HFF-Myc (cell line): ENCODE measurements around the gene HLA-DOA.

ENCODE experiments used
- DNase-seq: peaks from one replicate; pipeline ENCODE4 v3.0.0-alpha.2; 2011; ENCODE audit warnings: low read depth; ENCODE audit errors: extremely low read depth
- H3K4me3 ChIP-seq: replicated peaks from 2 replicates; pipeline ENCODE4 v1.5.1; 2011; ENCODE audit warnings: low read depth, mild to moderate bottlenecking, control low read depth, low read length
- CTCF ChIP-seq: IDR thresholded peaks from 2 replicates; pipeline ENCODE4 v1.5.1; 2012; ENCODE audit warnings: mild to moderate bottlenecking, low read depth, low read length, control low read depth; ENCODE audit errors: missing control alignments

The HLA-DOA gene

GRCh38 chr6:33040157-33040556 is 30.8 kb upstream of the HLA-DOA start:
- DNase-seq = no peak
- no peak overlapping the region for H3K4me3 ChIP-seq
- TF ChIP-seq CTCF = no peak

- DNase-seq = no peak
- TF ChIP-seq CTCF = no peak
- no peak overlapping the region for H3K4me3 ChIP-seq
Observed at GRCh38 chr6:33036535-33036934, 27.1 kb upstream of the HLA-DOA start.

- H3K4me3 ChIP-seq = no peak overlapping the region
- TF ChIP-seq CTCF = no peak
- DNase-seq = no peak
Observed at GRCh38 chr6:33034554-33034953, 25.2 kb upstream of the HLA-DOA start.

- DNase-seq = no peak
- no peak overlapping the region for H3K4me3 ChIP-seq
- TF ChIP-seq CTCF = no peak
Observed at GRCh38 chr6:33030245-33030644, 20.9 kb upstream of the HLA-DOA start.

- H3K4me3 ChIP-seq = no peak overlapping the region
- no peak for TF ChIP-seq CTCF
- no peak for DNase-seq
Observed at GRCh38 chr6:33029328-33030184, 20.2 kb upstream of the HLA-DOA start.

GRCh38 chr6:33028220-33028849 is 18.9 kb upstream of the HLA-DOA start:
- no peak overlapping the region for H3K4me3 ChIP-seq
- TF ChIP-seq CTCF = no peak
- DNase-seq = no peak
